Prostate gland (tissue), 2 donors: Measurements from ENCODE around the gene FAS. TPM values are rescaled to one million over a fixed set of nuclear protein-coding genes. Genes with fewer than 3 reads are reported as not detected.

Experiments used
- DNase-seq: peaks from one replicate; pipeline ENCODE4 v3.0.0-alpha.2; 2019; ENCODE audit warnings: low spot score
- H3K27ac ChIP-seq, 2 donors: fragments of 200-600 bp; sonication (generic); 2 replicates each; pipeline ENCODE4 v1.5.1; 2017 to 2019
- H3K27me3 ChIP-seq: fragments of 200-600 bp; sonication (generic); replicated peaks from 2 replicates; pipeline ENCODE4 v1.5.1; 2019; ENCODE audit not compliant: insufficient read depth
- H3K36me3 ChIP-seq, 2 donors: fragments of 200-600 bp; sonication (generic); 1 replicate in 1 of 2; 2 replicates in 1 of 2; pipeline versions ENCODE4 v1.5.1 to v1.8.1; 2017 to 2019
- H3K4me1 ChIP-seq: fragments of 200-600 bp; sonication (generic); replicated peaks from 2 replicates; pipeline ENCODE4 v1.5.1; 2019
- H3K4me3 ChIP-seq, 2 donors: fragments of 200-600 bp; sonication (generic); 2 replicates each; pipeline ENCODE4 v1.5.1; 2017 to 2019
- H3K9me3 ChIP-seq: fragments of 200-600 bp; sonication (generic); 2 replicates; pipeline ENCODE4 v1.5.1; 2017
- POLR2A ChIP-seq: fragments of 450-650 bp; IDR thresholded peaks from one replicate; pipeline ENCODE4 v1.6.1; 2016; ENCODE audit warnings: antibody characterized with exemption, mild to moderate bottlenecking
- POLR2AphosphoS5 ChIP-seq: sonication (generic); formaldehyde crosslinking; IDR thresholded peaks from one replicate; pipeline ENCODE4 v1.6.1; 2017; ENCODE audit warnings: antibody characterized with exemption
- WGBS: methylation state at CpG from one replicate; pipeline ENCODE4 v1.1.5; 2018; 5-methylcytosine and 5-hydroxymethylcytosine counted together
- intact Hi-C: fragments of 100-400 bp; cut with DNase I; formaldehyde crosslinking; loops from one replicate; pipeline ENCODE4 v1.14.2; 2022
- total RNA-seq, 2 donors: library from RNA; depleted of rRNA; stranded (reverse); fragments of >200 nt; gene quantifications; one replicate each; pipeline ENCODE4 v1.1.0, GENCODE V29; 2016
- TF ChIP-seq, protein P1 (sequence below), 4 experiments: fragments of 200-600 bp in 2 of 4; fragments of 450-650 bp in 2 of 4; sonication (generic) in 2 of 4; IDR thresholded peaks; 1 replicate in 3 of 4; 2 replicates in 1 of 4; pipeline ENCODE4 v1.5.1; 2016 to 2019; ENCODE audit warnings: antibody characterized with exemption in 4 of 4, mild to moderate bottlenecking in 2 of 4, moderate library complexity in 2 of 4

The FAS gene
- total RNA-seq, 2 donors from 2014 or later: 13.7 to 17.7 TPM

DNA sequence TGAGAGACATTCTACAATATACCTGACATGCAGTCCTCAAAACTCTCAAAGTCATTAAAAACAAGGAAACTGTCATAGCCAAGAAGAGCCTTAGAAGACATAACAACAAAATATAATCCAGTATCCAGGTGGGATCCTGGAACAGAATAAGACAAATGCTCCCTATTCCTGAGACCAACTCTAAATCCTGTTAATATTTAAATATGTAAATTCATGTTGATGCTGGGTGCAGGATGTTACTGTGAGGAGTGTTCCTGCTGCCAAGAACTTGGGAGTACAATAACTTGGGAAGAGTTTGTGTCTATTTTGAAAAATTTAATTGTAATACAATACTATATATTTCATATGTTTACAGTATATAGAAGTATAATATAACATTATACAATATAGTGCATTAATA, 61.0 kb downstream of the FAS start:
- no peak for DNase-seq
- TF ChIP-seq, protein P1, sequence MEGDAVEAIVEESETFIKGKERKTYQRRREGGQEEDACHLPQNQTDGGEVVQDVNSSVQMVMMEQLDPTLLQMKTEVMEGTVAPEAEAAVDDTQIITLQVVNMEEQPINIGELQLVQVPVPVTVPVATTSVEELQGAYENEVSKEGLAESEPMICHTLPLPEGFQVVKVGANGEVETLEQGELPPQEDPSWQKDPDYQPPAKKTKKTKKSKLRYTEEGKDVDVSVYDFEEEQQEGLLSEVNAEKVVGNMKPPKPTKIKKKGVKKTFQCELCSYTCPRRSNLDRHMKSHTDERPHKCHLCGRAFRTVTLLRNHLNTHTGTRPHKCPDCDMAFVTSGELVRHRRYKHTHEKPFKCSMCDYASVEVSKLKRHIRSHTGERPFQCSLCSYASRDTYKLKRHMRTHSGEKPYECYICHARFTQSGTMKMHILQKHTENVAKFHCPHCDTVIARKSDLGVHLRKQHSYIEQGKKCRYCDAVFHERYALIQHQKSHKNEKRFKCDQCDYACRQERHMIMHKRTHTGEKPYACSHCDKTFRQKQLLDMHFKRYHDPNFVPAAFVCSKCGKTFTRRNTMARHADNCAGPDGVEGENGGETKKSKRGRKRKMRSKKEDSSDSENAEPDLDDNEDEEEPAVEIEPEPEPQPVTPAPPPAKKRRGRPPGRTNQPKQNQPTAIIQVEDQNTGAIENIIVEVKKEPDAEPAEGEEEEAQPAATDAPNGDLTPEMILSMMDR (IDR thresholded peaks at IDR 0.05): no peak
- TF ChIP-seq POLR2AphosphoS5: no peak
- no peak for TF ChIP-seq POLR2A
- H3K9me3 ChIP-seq: no peaks in the 10 kb centered on the region
- no peak overlapping the region for H3K4me3 ChIP-seq
- no peak overlapping the region for H3K27ac ChIP-seq
- no peaks in the 10 kb centered on the region for H3K4me1 ChIP-seq
- no peaks in the 10 kb centered on the region for H3K27me3 ChIP-seq
- H3K36me3 ChIP-seq: no peaks in the 10 kb centered on the region
- intact Hi-C loops: no loop called here

DNA sequence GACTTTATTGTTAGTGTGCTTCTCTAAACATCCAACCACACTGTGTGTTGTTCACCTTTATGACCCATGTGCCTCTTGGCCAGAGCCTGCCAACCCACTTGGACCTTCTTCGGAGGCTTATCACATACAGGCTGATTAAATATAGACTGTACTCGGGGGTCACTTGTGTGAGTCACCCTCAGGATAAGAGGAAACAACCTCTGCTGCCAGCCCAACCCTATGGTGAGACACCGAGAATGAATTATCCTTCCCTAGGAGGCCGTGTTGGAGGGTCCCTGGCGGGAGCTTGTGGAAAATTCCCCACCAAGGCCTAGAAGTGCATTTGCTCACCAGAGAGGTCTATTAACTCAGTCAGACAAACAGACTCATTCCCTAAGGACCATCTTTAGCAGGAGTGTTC, 63.0 kb downstream of the FAS start:
- Histone ChIP-seq H3K9me3 (no peaks in the 10 kb centered on the region), H3K4me3 (no peak overlapping the region), H3K27ac (no peak overlapping the region), H3K36me3 (no peaks in the 10 kb centered on the region), H3K27me3 (no peaks in the 10 kb centered on the region), H3K4me1 (no peaks in the 10 kb centered on the region)
- 82% methylated on average over 5 of the region's 5 CpGs for WGBS
- intact Hi-C loops: no loop called here
- DNase-seq: no peak
- TF ChIP-seq POLR2AphosphoS5 (no peak), POLR2A (no peak)

DNA sequence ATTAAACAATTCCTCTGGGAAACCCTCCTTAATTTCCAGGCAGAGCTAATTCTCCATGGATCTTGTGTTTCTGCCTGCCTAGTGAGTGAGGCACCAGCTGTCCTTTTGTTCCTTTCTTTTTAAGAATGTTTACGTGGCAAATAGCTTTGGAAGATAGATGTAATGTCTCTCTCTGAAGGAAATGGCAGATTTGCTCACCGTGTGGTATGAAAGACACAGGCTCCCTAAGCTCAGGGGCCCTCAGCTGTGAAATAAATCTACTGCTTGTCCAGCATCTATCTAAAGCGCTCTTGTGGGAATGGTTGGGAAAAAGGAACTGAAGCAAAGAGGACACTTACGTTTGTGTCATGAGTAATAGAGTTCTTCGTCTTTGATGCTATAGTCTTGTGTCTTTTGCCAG, 64.6 kb downstream of the FAS start:
- intact Hi-C loops: no loop called here
- WGBS: 80% methylated on average over 5 of the region's 5 CpGs
- TF ChIP-seq POLR2AphosphoS5 (no peak), POLR2A (no peak)
- TF ChIP-seq, protein P1 (IDR thresholded peaks at IDR 0.05): no peak

DNA sequence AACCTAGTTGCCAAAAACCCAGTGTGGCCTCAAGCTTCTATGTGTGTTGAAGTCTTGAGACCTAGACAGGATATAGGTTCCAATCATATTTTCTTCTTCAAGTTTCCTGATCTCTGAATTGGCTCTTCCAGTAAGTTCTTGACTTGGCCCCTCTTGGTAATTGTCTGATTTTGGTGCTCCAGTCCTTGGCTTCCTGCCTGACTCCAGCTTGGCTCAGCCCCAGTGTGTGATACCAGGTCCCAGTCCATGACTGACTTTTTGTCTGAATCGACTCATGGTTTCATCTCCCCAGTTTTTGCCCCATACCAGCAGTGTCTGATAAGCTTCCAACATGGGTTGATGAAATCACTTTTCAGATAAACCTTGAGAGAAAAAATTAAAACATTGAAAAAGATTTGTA, 72.3 kb downstream of the FAS start:
- no peak overlapping the region for H3K27ac ChIP-seq
- TF ChIP-seq, protein P1 (IDR thresholded peaks at IDR 0.05): no peak
- TF ChIP-seq POLR2AphosphoS5 (no peak), POLR2A (no peak)

More for the DNA sequence above, 64.6 kb downstream of the FAS start:
- no peaks in the 10 kb centered on the region for H3K9me3 ChIP-seq
- no peaks in the 10 kb centered on the region for H3K27me3 ChIP-seq
- no peak overlapping the region for H3K27ac ChIP-seq
- H3K4me3 ChIP-seq: no peak overlapping the region
- no peaks in the 10 kb centered on the region for H3K36me3 ChIP-seq
- no peaks in the 10 kb centered on the region for H3K4me1 ChIP-seq
- DNase-seq: no peak

GRCh38 chr10:89063465-89063864, 72.9 kb downstream of the FAS start:
- no peak for DNase-seq
- no peaks in the 10 kb centered on the region for H3K27me3 ChIP-seq
- no peaks in the 10 kb centered on the region for H3K36me3 ChIP-seq
- TF ChIP-seq POLR2A (no peak), POLR2AphosphoS5 (no peak)
- TF ChIP-seq, protein P1 (IDR thresholded peaks at IDR 0.05): no peak
- no peak overlapping the region for H3K4me3 ChIP-seq
- H3K27ac ChIP-seq: no peak overlapping the region
- no peaks in the 10 kb centered on the region for H3K4me1 ChIP-seq
- H3K9me3 ChIP-seq: no peaks in the 10 kb centered on the region
- intact Hi-C loops: no loop called here
- WGBS: 60% methylated on average over 2 of the region's 2 CpGs

More for the DNA sequence above, 72.3 kb downstream of the FAS start:
- no peaks in the 10 kb centered on the region for H3K9me3 ChIP-seq
- no peak overlapping the region for H3K4me3 ChIP-seq
- intact Hi-C loops: no loop called here
- H3K4me1 ChIP-seq: no peaks in the 10 kb centered on the region
- H3K27me3 ChIP-seq: no peaks in the 10 kb centered on the region
- H3K36me3 ChIP-seq: no peaks in the 10 kb centered on the region
- 42% methylated on average over 1 of the region's 1 CpG for WGBS
- DNase-seq: no peak
